Limb (tissue), 2 donors: Measurements from ENCODE around the gene SHANK2.

ENCODE experiments used
- DNase-seq, 2 donors: peaks; one replicate each; pipeline ENCODE4 v3.0.0-alpha.2; 2016; ENCODE audit errors: extremely low spot score in 2 of 2

SHANK2 gene

GRCh38 chr11:71222318-71223080, 29.9 kb downstream of the SHANK2 start:
- no peak for DNase-seq

DNA sequence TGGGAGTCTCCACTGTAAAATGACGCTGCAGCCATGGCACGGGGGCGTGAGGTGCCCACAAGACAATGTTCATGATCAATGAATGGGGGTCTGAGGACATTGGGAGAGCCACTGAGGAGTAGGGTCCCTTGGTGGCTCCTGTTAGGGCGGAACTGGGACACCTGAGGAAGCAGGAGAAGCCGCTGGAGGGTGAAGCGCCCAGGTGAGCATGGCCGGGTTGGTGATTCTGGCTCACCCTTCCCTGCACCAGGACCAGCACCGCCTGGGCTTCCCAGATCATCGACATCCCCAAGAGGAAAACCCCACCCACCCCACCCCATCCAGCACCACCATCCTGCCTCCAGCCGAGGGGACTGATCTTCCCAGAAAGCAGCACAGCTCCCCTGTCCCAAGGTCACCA, 30.6 kb downstream of the SHANK2 start:
- DNase-seq: no peak

GRCh38 chr11:71221201-71221600, 31.2 kb downstream of the SHANK2 start:
- DNase-seq: no peak

GRCh38 chr11:71218789-71219499, 33.4 kb downstream of the SHANK2 start:
- no peak for DNase-seq

- DNase-seq: no peak
Observed at GRCh38 chr11:71215425-71215965, 36.9 kb downstream of the SHANK2 start.

- DNase-seq: no peak
Observed at GRCh38 chr11:71214553-71215424, 37.6 kb downstream of the SHANK2 start.

GRCh38 chr11:71213696-71214552, 38.5 kb downstream of the SHANK2 start:
- no peak for DNase-seq

GRCh38 chr11:71212871-71213559, 39.4 kb downstream of the SHANK2 start:
- DNase-seq: peak; percentile 51 to 76

DNA sequence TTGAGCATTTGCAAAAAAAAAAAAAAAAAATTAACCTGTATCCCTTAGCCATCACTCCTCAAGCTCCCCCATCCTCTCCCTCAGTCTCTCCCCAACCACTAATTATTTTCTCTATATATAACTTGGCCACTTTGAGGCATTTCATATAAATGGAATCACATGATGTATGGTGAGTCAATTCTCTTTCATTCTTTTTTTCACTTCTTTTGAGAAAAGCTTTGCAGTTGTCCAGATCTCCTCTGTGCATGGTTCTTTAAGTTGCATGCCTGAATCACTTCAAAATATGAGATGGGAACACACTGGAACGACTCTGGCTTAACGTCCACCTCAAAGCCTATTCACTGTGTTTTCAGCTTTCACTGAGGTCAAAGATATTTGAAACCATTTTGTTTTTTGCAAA, 40.7 kb downstream of the SHANK2 start:
- no peak for DNase-seq

GRCh38 chr11:71210861-71211260, 41.5 kb downstream of the SHANK2 start:
- DNase-seq: no peak

GRCh38 chr11:71209656-71210055, 42.7 kb downstream of the SHANK2 start:
- DNase-seq: no peak

- DNase-seq: no peak
Observed at GRCh38 chr11:71209181-71209580, 43.2 kb downstream of the SHANK2 start.

DNA sequence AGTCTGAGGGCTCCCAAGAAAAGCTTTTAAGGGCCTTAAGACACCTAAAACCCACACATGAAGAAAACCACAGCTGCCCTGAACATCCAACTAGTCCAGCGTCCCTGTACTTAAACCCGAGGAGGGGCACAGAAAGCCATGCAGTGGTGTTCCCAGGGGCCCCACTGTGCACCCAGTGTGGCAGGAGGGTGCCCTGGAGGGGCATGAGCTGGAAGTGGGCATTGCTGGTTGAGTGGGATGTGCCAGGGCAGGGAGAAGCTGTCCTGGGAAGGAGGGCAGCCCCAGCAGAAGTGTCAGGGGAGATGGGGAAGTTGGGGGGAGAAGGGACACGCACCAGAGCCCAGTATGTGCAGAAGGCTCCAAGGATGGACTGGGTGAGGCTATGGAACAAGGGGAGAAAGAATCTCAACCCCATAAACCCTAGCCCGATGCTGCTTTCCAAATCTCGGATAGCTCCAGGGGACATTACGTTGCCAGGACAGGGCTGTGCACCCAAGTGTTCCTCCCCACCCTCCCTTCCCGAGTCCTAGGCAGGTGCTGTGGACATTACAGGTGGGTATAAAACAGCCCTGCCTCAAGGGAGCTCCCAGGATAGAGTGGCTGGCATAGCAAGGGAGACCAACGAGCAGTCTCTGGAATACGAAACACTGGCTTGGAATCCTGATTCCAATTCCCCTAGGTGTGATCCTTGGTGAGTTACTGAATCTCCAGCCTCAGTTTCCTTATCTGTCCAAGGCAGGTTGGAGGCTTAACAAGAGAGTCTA, 44.2 kb downstream of the SHANK2 start:
- no peak for DNase-seq

GRCh38 chr11:71207563-71207962, 44.8 kb downstream of the SHANK2 start:
- no peak for DNase-seq

GRCh38 chr11:71206186-71206585, 46.2 kb downstream of the SHANK2 start:
- peak; percentile 57 to 77 for DNase-seq

DNA sequence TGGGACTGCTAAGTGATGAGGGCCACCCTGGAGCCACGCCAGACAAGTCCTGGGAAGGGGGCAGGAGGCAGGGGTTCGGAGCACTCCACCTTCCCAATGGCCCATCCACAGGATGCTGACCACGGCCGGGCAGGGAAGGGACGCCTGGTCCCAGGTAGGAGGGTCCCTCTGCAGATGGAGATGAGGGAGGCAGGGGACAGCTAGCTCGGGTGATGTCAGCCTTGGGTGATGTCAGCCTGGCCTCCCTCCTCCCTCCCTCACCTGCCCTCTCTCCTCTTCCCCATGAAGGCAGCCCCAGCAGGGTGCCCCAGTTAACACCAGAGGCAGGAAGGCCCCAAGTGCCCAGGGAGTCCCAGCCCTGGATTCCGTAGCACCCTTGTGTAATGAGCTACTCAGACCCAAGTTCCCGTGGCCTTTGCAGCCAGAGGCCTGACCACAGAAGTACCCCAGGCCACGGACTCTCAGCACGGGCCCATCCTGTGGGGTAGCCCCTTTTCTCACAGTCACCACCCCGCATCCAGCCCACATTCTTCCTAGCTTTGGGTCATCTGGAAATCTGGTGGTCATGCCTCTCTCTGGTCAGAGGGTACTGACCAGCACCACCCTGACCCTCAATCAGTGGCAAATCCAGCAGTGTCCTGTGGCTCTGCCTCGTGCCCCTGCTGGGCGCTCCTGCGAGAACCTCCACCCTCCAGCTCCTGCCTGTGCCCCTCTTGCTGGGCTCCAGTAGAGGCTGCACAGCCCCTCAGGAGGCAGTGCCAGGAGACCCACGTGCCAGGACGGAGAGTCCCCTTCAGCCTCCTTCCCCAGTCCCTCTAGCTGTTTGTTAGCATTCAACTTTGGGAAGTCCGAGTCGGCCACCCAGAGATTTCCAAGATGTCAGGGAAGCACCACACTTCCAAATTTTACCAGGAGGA, 47.4 kb downstream of the SHANK2 start:
- DNase-seq: no peak

DNA sequence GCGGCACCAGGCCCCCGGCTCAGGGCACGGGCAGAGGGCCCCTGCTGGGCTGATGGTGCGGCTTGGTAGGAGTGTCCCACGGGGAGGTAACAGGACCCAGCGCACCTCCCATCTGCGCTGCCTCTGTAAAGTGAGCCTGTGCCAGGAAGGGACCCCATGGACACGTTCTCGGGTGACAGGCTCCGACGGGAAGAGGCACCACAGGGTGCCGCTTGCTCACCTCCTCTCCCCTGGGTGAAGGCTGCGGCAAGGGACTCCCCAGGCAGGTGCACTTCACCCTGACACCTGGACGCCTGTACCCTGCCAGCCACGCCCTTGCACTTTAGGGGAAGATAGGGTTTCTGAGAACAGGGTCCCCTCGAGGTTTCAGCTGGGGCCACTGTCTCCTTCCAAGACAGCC, 48.1 kb downstream of the SHANK2 start:
- no peak for DNase-seq

DNA sequence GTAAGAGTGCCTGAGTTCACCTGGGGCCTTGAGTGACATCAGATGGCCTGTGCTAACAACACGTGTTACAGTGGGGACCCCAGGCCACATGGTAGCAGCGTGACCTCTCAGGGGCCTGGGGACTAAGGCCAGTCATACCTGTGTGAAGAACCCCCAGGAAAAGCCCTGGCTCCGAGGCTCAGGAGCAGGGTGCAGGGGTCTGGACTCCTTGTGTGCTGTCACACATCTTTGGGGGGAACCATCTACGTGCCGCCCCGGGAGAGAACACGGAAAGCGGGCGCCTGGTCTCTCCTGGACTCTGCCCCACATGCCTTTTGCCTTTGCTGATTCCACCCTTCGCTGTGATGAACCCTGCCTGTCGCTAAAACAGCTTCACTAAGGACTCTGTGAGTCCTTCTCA, 48.7 kb downstream of the SHANK2 start:
- DNase-seq: no peak
